Sigmoid colon (tissue), 7 donors: ENCODE data around the gene CYB561D1. TPM values are rescaled to one million over a fixed set of nuclear protein-coding genes. Genes with fewer than 3 reads are reported as not detected.

Experiments
- DNase-seq: peaks from one replicate; pipeline ENCODE4 v3.0.0-alpha.2; 2019
- H3K27ac ChIP-seq, 4 donors: fragments of 200-600 bp; sonication (generic); one replicate each; pipeline ENCODE4 v1.5.1; 2016 to 2019; ENCODE audit warnings: mild to moderate bottlenecking in 1 of 4
- H3K27me3 ChIP-seq, 3 donors: fragments of 200-600 bp; sonication (generic); one replicate each; pipeline ENCODE4 v1.5.1; 2019; ENCODE audit warnings: mild to moderate bottlenecking in 1 of 3
- H3K36me3 ChIP-seq, 4 donors: fragments of 200-600 bp; sonication (generic); one replicate each; pipeline ENCODE4 v1.5.1; 2016 to 2019
- H3K4me1 ChIP-seq, 4 donors: fragments of 200-600 bp; sonication (generic); one replicate each; pipeline ENCODE4 v1.5.1; 2017 to 2019
- H3K4me3 ChIP-seq, 4 donors: fragments of 200-600 bp; sonication (generic); one replicate each; pipeline ENCODE4 v1.5.1; 2017 to 2019; ENCODE audit warnings: mild to moderate bottlenecking in 2 of 4, moderate library complexity in 1 of 4
- H3K9me3 ChIP-seq, 4 donors: fragments of 200-600 bp in 3 of 4; sonication (generic) in 3 of 4; one replicate each; pipeline versions ENCODE4 v1.5.1 to v1.6.1; 2013 to 2019
- EP300 ChIP-seq, 4 donors: sonication (generic); formaldehyde crosslinking; IDR thresholded peaks; one replicate each; pipeline ENCODE4 v1.6.1; 2017; ENCODE audit warnings: antibody characterized with exemption in 4 of 4
- POLR2A ChIP-seq, 2 donors: fragments of 450-650 bp; IDR thresholded peaks; one replicate each; pipeline ENCODE4 v1.6.1; 2016; ENCODE audit warnings: antibody characterized with exemption in 2 of 2, mild to moderate bottlenecking in 2 of 2, moderate library complexity in 2 of 2
- POLR2AphosphoS5 ChIP-seq, 4 donors: sonication (generic); formaldehyde crosslinking; IDR thresholded peaks; one replicate each; pipeline ENCODE4 v1.6.1; 2017; ENCODE audit warnings: antibody characterized with exemption in 4 of 4
- WGBS, 2 donors: extraction: QIAGEN DNeasy Blood & Tissue Kit; methylation state at CpG; one replicate each; pipeline ENCODE4 v1.1.7; 2013; 5-methylcytosine and 5-hydroxymethylcytosine counted together
- intact Hi-C: fragments of 100-400 bp; cut with DNase I; formaldehyde crosslinking; loops from one replicate; pipeline ENCODE4 v1.15.1; 2023
- polyA plus RNA-seq, 3 donors: library from polyadenylated mRNA; stranded (reverse); fragments of 200-250 nt; gene quantifications; one replicate each; pipeline ENCODE4 v1.2.3, GENCODE V29; 2013
- total RNA-seq, 4 donors: library from RNA; depleted of rRNA; stranded (reverse); fragments of >200 nt; gene quantifications; one replicate each; pipeline ENCODE4 v1.1.0, GENCODE V29; 2016
- TF ChIP-seq, protein P1 (sequence below), 4 experiments: fragments of 450-650 bp in 3 of 4; fragments of 200-600 bp in 1 of 4; IDR thresholded peaks; one replicate each; pipeline ENCODE4 v1.5.1; 2016 to 2019; ENCODE audit warnings: antibody characterized with exemption in 4 of 4, mild to moderate bottlenecking in 3 of 4, moderate library complexity in 2 of 4
- donor health status: healthy with polysubstance abuse.
- donor health status: Bipolar disorder and iron deficiency.
- donor health status: healthy.

Gene CYB561D1
- total and polyA plus RNA-seq, 7 donors: 1.8 to 12.5 (median 5.2) TPM

DNA sequence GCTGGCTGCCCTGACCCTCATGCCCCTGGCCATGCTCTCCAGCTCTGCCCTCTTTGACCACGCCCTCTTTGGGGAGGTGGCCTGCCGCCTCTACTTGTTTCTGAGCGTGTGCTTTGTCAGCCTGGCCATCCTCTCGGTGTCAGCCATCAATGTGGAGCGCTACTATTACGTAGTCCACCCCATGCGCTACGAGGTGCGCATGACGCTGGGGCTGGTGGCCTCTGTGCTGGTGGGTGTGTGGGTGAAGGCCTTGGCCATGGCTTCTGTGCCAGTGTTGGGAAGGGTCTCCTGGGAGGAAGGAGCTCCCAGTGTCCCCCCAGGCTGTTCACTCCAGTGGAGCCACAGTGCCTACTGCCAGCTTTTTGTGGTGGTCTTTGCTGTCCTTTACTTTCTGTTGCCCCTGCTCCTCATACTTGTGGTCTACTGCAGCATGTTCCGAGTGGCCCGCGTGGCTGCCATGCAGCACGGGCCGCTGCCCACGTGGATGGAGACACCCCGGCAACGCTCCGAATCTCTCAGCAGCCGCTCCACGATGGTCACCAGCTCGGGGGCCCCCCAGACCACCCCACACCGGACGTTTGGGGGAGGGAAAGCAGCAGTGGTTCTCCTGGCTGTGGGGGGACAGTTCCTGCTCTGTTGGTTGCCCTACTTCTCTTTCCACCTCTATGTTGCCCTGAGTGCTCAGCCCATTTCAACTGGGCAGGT, 49.5 kb downstream of the CYB561D1 start:
- WGBS, 2 donors: 89 to 90% methylated on average over 24 of the region's 24 CpGs
- intact Hi-C loops: no loop called here
- Histone ChIP-seq H3K4me1 (peaks cover 0 to 15% (median 14%) of the 10 kb centered on the region in 4 donors), H3K9me3 (no peaks in the 10 kb centered on the region), H3K27ac (no peak overlapping the region), H3K27me3 (no peaks in the 10 kb centered on the region), H3K4me3 (no peak overlapping the region), H3K36me3 (no peaks in the 10 kb centered on the region)
- DNase-seq: no peak
- TF ChIP-seq, protein P1, sequence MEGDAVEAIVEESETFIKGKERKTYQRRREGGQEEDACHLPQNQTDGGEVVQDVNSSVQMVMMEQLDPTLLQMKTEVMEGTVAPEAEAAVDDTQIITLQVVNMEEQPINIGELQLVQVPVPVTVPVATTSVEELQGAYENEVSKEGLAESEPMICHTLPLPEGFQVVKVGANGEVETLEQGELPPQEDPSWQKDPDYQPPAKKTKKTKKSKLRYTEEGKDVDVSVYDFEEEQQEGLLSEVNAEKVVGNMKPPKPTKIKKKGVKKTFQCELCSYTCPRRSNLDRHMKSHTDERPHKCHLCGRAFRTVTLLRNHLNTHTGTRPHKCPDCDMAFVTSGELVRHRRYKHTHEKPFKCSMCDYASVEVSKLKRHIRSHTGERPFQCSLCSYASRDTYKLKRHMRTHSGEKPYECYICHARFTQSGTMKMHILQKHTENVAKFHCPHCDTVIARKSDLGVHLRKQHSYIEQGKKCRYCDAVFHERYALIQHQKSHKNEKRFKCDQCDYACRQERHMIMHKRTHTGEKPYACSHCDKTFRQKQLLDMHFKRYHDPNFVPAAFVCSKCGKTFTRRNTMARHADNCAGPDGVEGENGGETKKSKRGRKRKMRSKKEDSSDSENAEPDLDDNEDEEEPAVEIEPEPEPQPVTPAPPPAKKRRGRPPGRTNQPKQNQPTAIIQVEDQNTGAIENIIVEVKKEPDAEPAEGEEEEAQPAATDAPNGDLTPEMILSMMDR (IDR thresholded peaks at IDR 0.05): no peak
- TF ChIP-seq EP300 (IDR thresholded peaks at IDR 0.05): no peak
- no peak for TF ChIP-seq POLR2A (IDR thresholded peaks at IDR 0.05)

DNA sequence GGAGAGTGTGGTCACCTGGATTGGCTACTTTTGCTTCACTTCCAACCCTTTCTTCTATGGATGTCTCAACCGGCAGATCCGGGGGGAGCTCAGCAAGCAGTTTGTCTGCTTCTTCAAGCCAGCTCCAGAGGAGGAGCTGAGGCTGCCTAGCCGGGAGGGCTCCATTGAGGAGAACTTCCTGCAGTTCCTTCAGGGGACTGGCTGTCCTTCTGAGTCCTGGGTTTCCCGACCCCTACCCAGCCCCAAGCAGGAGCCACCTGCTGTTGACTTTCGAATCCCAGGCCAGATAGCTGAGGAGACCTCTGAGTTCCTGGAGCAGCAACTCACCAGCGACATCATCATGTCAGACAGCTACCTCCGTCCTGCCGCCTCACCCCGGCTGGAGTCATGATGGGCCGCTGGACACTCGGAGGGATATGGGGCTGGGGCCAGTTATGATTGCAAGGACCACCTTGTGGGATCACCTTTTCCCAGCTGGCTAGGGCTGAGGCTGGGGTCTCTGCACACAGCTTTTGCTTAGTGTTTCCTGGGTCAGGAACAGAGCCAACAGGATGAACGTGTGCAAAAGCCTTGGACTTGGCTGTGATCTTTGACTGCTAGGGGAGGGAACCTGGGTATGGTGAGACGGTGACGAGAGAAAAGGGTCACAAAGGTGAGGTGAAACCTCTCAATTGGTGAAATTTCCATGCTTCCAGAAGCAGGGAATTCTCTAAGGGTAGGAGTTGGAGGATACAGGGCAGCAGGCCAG, 50.3 kb downstream of the CYB561D1 start:
- DNase-seq: no peak
- H3K27me3 ChIP-seq: no peaks in the 10 kb centered on the region
- peaks cover 0 to 16% (median 15%) of the 10 kb centered on the region in 4 donors for H3K4me1 ChIP-seq
- no peaks in the 10 kb centered on the region for H3K9me3 ChIP-seq
- H3K27ac ChIP-seq: no peak overlapping the region
- no peaks in the 10 kb centered on the region for H3K36me3 ChIP-seq
- intact Hi-C loops: no loop called here
- TF ChIP-seq POLR2A (IDR thresholded peaks at IDR 0.05) (no peak), POLR2AphosphoS5 (IDR thresholded peaks at IDR 0.05) (no peak), EP300 (IDR thresholded peaks at IDR 0.05) (no peak)
- TF ChIP-seq, protein P1 (IDR thresholded peaks at IDR 0.05): no peak
- H3K4me3 ChIP-seq: no peak overlapping the region
- 82 to 86% methylated on average over 14 of the region's 14 CpGs for WGBS, 2 donors

DNA sequence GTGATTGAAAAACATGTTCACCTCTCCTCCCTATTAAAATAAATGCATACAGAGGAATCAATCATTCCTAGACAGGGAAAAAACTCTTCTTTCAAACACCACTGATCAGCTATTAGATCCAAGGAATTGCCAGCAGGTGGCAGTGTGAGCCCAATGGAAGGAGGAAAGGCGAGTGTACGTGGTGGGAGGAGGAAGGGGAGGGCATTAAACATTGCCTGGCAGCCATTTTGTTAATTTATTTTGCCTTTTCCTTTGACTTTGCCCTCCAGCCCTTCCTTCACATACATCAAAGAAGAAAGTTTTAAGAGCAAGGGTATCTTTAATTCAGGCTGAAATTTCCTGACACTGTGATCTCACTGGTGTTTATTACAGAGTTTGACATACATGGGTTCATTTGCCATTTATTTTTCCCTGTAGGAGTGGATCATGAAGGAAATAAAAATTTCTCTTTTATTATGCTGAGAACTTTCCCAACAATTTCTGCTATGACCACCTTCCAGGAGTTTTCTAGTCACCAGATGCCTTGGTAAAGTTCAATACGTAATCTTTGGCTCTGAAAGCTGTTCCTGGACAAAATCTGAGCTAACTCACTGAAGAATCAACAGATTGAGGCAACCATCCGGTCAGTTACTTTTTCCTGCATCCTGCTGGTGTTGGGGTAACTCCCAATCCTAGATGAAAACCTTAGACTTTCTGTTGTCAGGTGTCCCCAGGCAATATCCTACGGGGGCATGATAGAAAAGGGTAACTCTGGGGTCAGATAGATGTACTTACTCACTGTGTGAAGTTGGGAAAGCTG, 52.6 kb downstream of the CYB561D1 start:
- peak overlapping the region in 3 of 4 donors; percentile 6 to 23 (median 11) for H3K4me3 ChIP-seq

More for the DNA sequence above, 52.6 kb downstream of the CYB561D1 start:
- no peaks in the 10 kb centered on the region for H3K36me3 ChIP-seq
- H3K27me3 ChIP-seq: no peaks in the 10 kb centered on the region
- no peaks in the 10 kb centered on the region for H3K9me3 ChIP-seq
- peak; percentile 93 for DNase-seq
- TF ChIP-seq, protein P1 (IDR thresholded peaks at IDR 0.05): peak; percentile 80 to 94 (median 88)
- TF ChIP-seq POLR2A (IDR thresholded peaks at IDR 0.05) (no peak), POLR2AphosphoS5 (IDR thresholded peaks at IDR 0.05) (peak in 1 of 4 donors; percentile 18)
- peaks cover 0 to 39% (median 33%) of the 10 kb centered on the region in 4 donors for H3K4me1 ChIP-seq
- intact Hi-C loops: loop anchor here (2.0 to 5.0 kb wide), 3 partner anchors 226 to 441 kb away; partner anchors contain the start of gene CSF1
- peak overlapping the region; percentile 92 to 97 (median 95) for H3K27ac ChIP-seq
- 18 to 38% methylated on average over 5 of the region's 5 CpGs for WGBS, 2 donors
